IMR-90 (cell line): Measurements from ENCODE around the gene C10orf62.

Source experiments
- BHLHE40 ChIP-seq: fragments of 150-350 bp; IDR thresholded peaks from 2 replicates; pipeline ENCODE4 v1.6.1; 2016; ENCODE audit warnings: mild to moderate bottlenecking, low read depth, low read length
- CEBPB ChIP-seq: IDR thresholded peaks from 2 replicates; pipeline ENCODE4 v1.6.1; 2012; ENCODE audit warnings: low read depth, low read length, improper control_type of control experiment
- CHD1 ChIP-seq: IDR thresholded peaks from 2 replicates; pipeline ENCODE4 v1.6.1; 2012; ENCODE audit warnings: low read depth, low read length, improper control_type of control experiment
- CTCF ChIP-seq: conservative IDR thresholded peaks from 2 replicates; pipeline ENCODE4 v1.5.1; 2012; ENCODE audit warnings: mild to moderate bottlenecking, low read depth, low read length, improper control_type of control experiment
- ELK1 ChIP-seq: fragments of 150-350 bp; IDR thresholded peaks from 2 replicates; pipeline ENCODE4 v1.6.1; 2016; ENCODE audit warnings: low read depth, mild to moderate bottlenecking, low read length, moderate library complexity, borderline replicate concordance
- FOS ChIP-seq: fragments of 150-350 bp; IDR thresholded peaks from 2 replicates; pipeline ENCODE4 v1.6.1; 2016; ENCODE audit warnings: low read depth, low read length
- MXI1 ChIP-seq: IDR thresholded peaks from 2 replicates; pipeline ENCODE4 v1.6.1; 2012; ENCODE audit warnings: low read depth, mild to moderate bottlenecking, low read length, moderate library complexity, borderline replicate concordance
- POLR2A ChIP-seq: IDR thresholded peaks from 2 replicates; pipeline ENCODE4 v1.6.1; 2012; ENCODE audit warnings: mild to moderate bottlenecking, low read depth, low read length
- RAD21 ChIP-seq: IDR thresholded peaks from 2 replicates; pipeline ENCODE4 v1.6.1; 2012; ENCODE audit warnings: low read length, improper control_type of control experiment
- RCOR1 ChIP-seq: IDR thresholded peaks from 2 replicates; pipeline ENCODE4 v1.6.1; 2012; ENCODE audit warnings: mild to moderate bottlenecking, low read length, improper control_type of control experiment; ENCODE audit not compliant: insufficient replicate concordance
- SMC3 ChIP-seq: fragments of 150-350 bp; IDR thresholded peaks from 2 replicates; pipeline ENCODE4 v1.6.1; 2016; ENCODE audit warnings: low read depth, mild to moderate bottlenecking, antibody characterized with exemption, low read length, moderate library complexity
- USF2 ChIP-seq: fragments of 150-350 bp; IDR thresholded peaks from 2 replicates; pipeline ENCODE4 v1.6.1; 2017; ENCODE audit warnings: mild to moderate bottlenecking, antibody characterized with exemption, low read length, low read depth

- TF ChIP-seq POLR2A, result no peak
- no peak for TF ChIP-seq CTCF
- no peak for TF ChIP-seq USF2
- TF ChIP-seq BHLHE40, result no peak
- TF ChIP-seq RAD21, result no peak
- no peak for TF ChIP-seq SMC3
- TF ChIP-seq MXI1, result no peak
- TF ChIP-seq FOS, result no peak
- TF ChIP-seq RCOR1, result no peak
- no peak for TF ChIP-seq ELK1
- no peak for TF ChIP-seq CEBPB
- TF ChIP-seq CHD1, result no peak
Measured at GRCh38 chr10:97600616-97601015, 11.1 kb downstream of the C10orf62 start.
